HCT116 (cell line): Measurements from ENCODE around the gene CLC. TPM values are rescaled to one million over a fixed set of nuclear protein-coding genes. Genes with fewer than 3 reads are reported as not detected.

ENCODE experiments used
- ATAC-seq: fragments of 200-7000 bp; cut with Tn5 transposase; 2 replicates; pipeline ENCODE4 v1.9.1; 2020; ENCODE audit warnings: mild to moderate bottlenecking, moderate library complexity
- BruUV-seq: library from RNA; stranded (reverse); fragments of 400-500 nt; replicated peaks from 2 replicates; lab custom pipeline; 2021; lab: Mats Ljungman, UMichigan
- CTCF ChIA-PET: fragments of 300-600 bp; sonication (Branson Sonifier 250); formaldehyde crosslinking; loops from one replicate; lab custom pipeline; 2021; ENCODE audit warnings: antibody characterized with exemption; lab: Charles Lee
- POLR2A ChIA-PET: fragments of 300-600, 350-600 bp; sonication (Branson Sonifier 250); formaldehyde crosslinking; loops from one replicate; lab custom pipeline; 2021; ENCODE audit warnings: antibody characterized with exemption; lab: Charles Lee
- RAD21 ChIA-PET, 2 experiments: fragments of 300-600 bp; sonication (Branson Sonifier 250); formaldehyde crosslinking; loops; one replicate each; lab custom pipeline; 2023; ENCODE audit warnings: low total read pairs in 2 of 2; ENCODE audit not compliant: uncharacterized antibody in 2 of 2, unreplicated experiment in 2 of 2, low non-redundant PET in 1 of 2; lab: Charles Lee
- DNase-seq: peaks from one replicate; pipeline ENCODE4 v3.0.0-alpha.2; 2010; ENCODE audit warnings: low read depth, low spot score
- H2AFZ ChIP-seq: fragments of 200-600 bp; shearing (Covaris generic), sonication (generic); 2 replicates; pipeline ENCODE4 v1.6.1; 2017; ENCODE audit warnings: low read depth, mixed run types, mixed read lengths, antibody characterized with exemption, low read length; ENCODE audit not compliant: poor library complexity, severe bottlenecking
- H3K27ac ChIP-seq: 2 replicates; pipeline ENCODE4 v1.5.1; 2012; ENCODE audit warnings: low read depth, low read length
- H3K27me3 ChIP-seq: fragments of 200-600 bp; sonication (generic); 2 replicates; pipeline ENCODE4 v1.6.1; 2016; ENCODE audit warnings: mixed run types, low read length, mixed read lengths; ENCODE audit not compliant: insufficient read depth
- H3K36me3 ChIP-seq, 2 experiments: fragments of 200-500 bp in 1 of 2; fragments of 200-600 bp in 1 of 2; sonication (Bioruptor generic) in 1 of 2; sonication (generic) in 1 of 2; 2 replicates each; pipeline versions ENCODE4 v1.5.1 to v1.6.1; 2014 to 2016; ENCODE audit warnings: low read length in 2 of 2, inconsistent platforms in 1 of 2, mixed read lengths in 1 of 2, mixed run types in 1 of 2; ENCODE audit not compliant: insufficient read depth in 2 of 2, control insufficient read depth in 1 of 2
- H3K4me1 ChIP-seq, 2 experiments: fragments of 200-600 bp in 1 of 2; sonication (generic) in 1 of 2; 2 replicates each; pipeline versions ENCODE4 v1.5.1 to v1.6.1; 2012 to 2017; ENCODE audit warnings: low read length in 2 of 2, inconsistent platforms in 1 of 2, mild to moderate bottlenecking in 1 of 2, mixed read lengths in 1 of 2, mixed run types in 1 of 2, moderate library complexity in 1 of 2; ENCODE audit not compliant: insufficient read depth in 2 of 2, control insufficient read depth in 1 of 2
- H3K4me2 ChIP-seq: fragments of 200-600 bp; sonication (generic); 2 replicates; pipeline ENCODE4 v1.6.1; 2017; ENCODE audit warnings: mixed run types, low read length, mixed read lengths
- H3K4me3 ChIP-seq, 2 experiments: fragments of 200-600 bp in 1 of 2; sonication (generic) in 1 of 2; replicated peaks in 1 of 2; 2 replicates each; pipeline ENCODE4 v1.5.1; 2011 to 2016; ENCODE audit warnings: low read length in 2 of 2, control low read depth in 1 of 2, low read depth in 1 of 2, mild to moderate bottlenecking in 1 of 2, mixed read lengths in 1 of 2, mixed run types in 1 of 2
- H3K79me2 ChIP-seq: fragments of 200-600 bp; sonication (generic); 2 replicates; pipeline ENCODE4 v1.6.1; 2017; ENCODE audit warnings: mild to moderate bottlenecking, mixed run types, low read length, moderate library complexity, mixed read lengths; ENCODE audit not compliant: insufficient read depth
- H3K9ac ChIP-seq: fragments of 200-600 bp; sonication (generic); 2 replicates; pipeline ENCODE4 v1.6.1; 2016; ENCODE audit warnings: low read length, mixed read lengths
- H3K9me2 ChIP-seq: fragments of 200-600 bp; sonication (generic), shearing (Covaris generic); 2 replicates; pipeline ENCODE4 v1.6.1; 2017; ENCODE audit warnings: mixed run types, mild to moderate bottlenecking, moderate library complexity; ENCODE audit not compliant: insufficient read depth
- H3K9me3 ChIP-seq, 2 experiments: fragments of 200-500 bp in 1 of 2; fragments of 200-600 bp in 1 of 2; sonication (Bioruptor generic) in 1 of 2; sonication (generic) in 1 of 2; 2 replicates each; pipeline ENCODE4 v1.6.1; 2014 to 2017; ENCODE audit warnings: low read length in 2 of 2, mixed read lengths in 2 of 2, inconsistent platforms in 1 of 2, low read depth in 1 of 2, mild to moderate bottlenecking in 1 of 2, mixed run types in 1 of 2, moderate library complexity in 1 of 2; ENCODE audit not compliant: control insufficient read depth in 1 of 2, insufficient read depth in 1 of 2
- H4K20me1 ChIP-seq: fragments of 200-600 bp; sonication (generic), shearing (Covaris generic); 2 replicates; pipeline ENCODE4 v1.6.1; 2017; ENCODE audit warnings: mixed run types, mild to moderate bottlenecking, moderate library complexity; ENCODE audit not compliant: insufficient read depth
- CBX3 ChIP-seq: IDR thresholded peaks from 2 replicates; pipeline ENCODE4 v1.6.1; 2012; ENCODE audit warnings: low read depth
- CEBPB ChIP-seq: IDR thresholded peaks from 2 replicates; pipeline ENCODE4 v1.6.1; 2012; ENCODE audit warnings: low read depth
- EGR1 ChIP-seq: IDR thresholded peaks from 2 replicates; pipeline ENCODE4 v1.6.1; 2012; ENCODE audit warnings: low read depth
- EZH2 ChIP-seq: fragments of 200-600 bp; sonication (generic); IDR thresholded peaks from 2 replicates; pipeline ENCODE4 v1.6.1; 2017; ENCODE audit warnings: antibody characterized with exemption, mixed run types
- SP1 ChIP-seq: IDR thresholded peaks from 2 replicates; pipeline ENCODE4 v1.6.1; 2012; ENCODE audit warnings: low read depth
- YY1 ChIP-seq: IDR thresholded peaks from 2 replicates; pipeline ENCODE4 v1.6.1; 2011; ENCODE audit warnings: low read length, low read depth, moderate library complexity, mild to moderate bottlenecking; ENCODE audit not compliant: insufficient replicate concordance; ENCODE audit errors: extremely low read depth
- ZBTB33 ChIP-seq: IDR thresholded peaks from 2 replicates; pipeline ENCODE4 v1.6.1; 2011; ENCODE audit warnings: mild to moderate bottlenecking, low read length, moderate library complexity; ENCODE audit not compliant: insufficient replicate concordance; ENCODE audit errors: extremely low read depth
- ZNF274 ChIP-seq: fragments of 200-500 bp; sonication (Bioruptor generic); IDR thresholded peaks from 2 replicates; pipeline ENCODE4 v1.6.1; 2014; ENCODE audit warnings: mild to moderate bottlenecking, low read depth, low read length, inconsistent platforms
- intact Hi-C: fragments of 100-400 bp; cut with micrococcal nuclease; formaldehyde crosslinking; loops from 2 replicates; pipeline ENCODE4 v1.10.0; 2022
- total RNA-seq: library from RNA; stranded (reverse); gene quantifications from one replicate; pipeline ENCODE4 v1.2.1, GENCODE V29; 2021; ENCODE audit not compliant: unreplicated experiment
- TF ChIP-seq, protein P1 (sequence below), 3 experiments: fragments of 200-600 bp in 1 of 3; sonication (generic) in 1 of 3; IDR thresholded peaks in 2 of 3; conservative IDR thresholded peaks in 1 of 3; 2 replicates each; pipeline ENCODE4 v1.5.1; 2012 to 2017; ENCODE audit warnings: low read depth in 2 of 3, low read length in 2 of 3, antibody characterized with exemption in 1 of 3, borderline replicate concordance in 1 of 3, control low read depth in 1 of 3, mild to moderate bottlenecking in 1 of 3, mixed read lengths in 1 of 3, mixed run types in 1 of 3, moderate library complexity in 1 of 3; ENCODE audit not compliant: insufficient read depth in 1 of 3
- TF ChIP-seq, protein P2 (sequence below): IDR thresholded peaks from 2 replicates; pipeline ENCODE4 v1.6.1; 2012

CLC gene
- total RNA-seq, 1 experiment from 2014 or later, result not detected

DNA sequence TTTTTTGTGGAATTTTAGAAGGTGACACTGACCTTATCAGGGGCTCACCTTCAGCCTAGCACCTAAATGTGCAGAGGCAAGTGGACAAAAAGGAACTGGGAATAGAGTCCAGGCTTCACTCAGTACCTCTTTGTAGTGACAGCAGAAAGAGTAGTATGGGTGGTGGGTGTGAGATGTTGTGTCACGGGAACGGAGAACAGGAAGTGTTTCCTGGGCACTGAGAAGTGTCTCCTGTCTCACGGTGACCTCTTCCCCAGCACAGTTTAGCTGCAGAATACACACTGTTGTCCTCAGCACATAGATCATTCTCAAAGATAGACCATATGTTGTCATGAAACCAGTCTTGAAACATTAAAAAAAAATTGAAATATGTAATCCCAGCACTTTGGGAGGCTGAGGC is 51.1 kb downstream of the CLC start:
- no peak overlapping the region for H3K4me2 ChIP-seq
- H3K79me2 ChIP-seq, result no peaks in the 10 kb centered on the region
- no TSS peak for BruUV-seq
- RAD21 ChIA-PET, result no interaction called here
- intact Hi-C loops, result no loop called here
- H3K36me3 ChIP-seq, result no peaks in the 10 kb centered on the region
- H3K9ac ChIP-seq, result no peak overlapping the region
- H3K27me3 ChIP-seq, result peaks cover 44% of the 10 kb centered on the region
- no peak for DNase-seq
- H3K9me3 ChIP-seq, result no peaks in the 10 kb centered on the region
- CTCF ChIA-PET, result no interaction called here
- TF ChIP-seq CBX3 (no peak), YY1 (no peak), SP1 (no peak), EZH2 (no peak), ZBTB33 (no peak), CEBPB (no peak), EGR1 (no peak), ZNF274 (no peak)
- TF ChIP-seq, protein P1, sequence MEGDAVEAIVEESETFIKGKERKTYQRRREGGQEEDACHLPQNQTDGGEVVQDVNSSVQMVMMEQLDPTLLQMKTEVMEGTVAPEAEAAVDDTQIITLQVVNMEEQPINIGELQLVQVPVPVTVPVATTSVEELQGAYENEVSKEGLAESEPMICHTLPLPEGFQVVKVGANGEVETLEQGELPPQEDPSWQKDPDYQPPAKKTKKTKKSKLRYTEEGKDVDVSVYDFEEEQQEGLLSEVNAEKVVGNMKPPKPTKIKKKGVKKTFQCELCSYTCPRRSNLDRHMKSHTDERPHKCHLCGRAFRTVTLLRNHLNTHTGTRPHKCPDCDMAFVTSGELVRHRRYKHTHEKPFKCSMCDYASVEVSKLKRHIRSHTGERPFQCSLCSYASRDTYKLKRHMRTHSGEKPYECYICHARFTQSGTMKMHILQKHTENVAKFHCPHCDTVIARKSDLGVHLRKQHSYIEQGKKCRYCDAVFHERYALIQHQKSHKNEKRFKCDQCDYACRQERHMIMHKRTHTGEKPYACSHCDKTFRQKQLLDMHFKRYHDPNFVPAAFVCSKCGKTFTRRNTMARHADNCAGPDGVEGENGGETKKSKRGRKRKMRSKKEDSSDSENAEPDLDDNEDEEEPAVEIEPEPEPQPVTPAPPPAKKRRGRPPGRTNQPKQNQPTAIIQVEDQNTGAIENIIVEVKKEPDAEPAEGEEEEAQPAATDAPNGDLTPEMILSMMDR (IDR thresholded peaks at IDR 0.05 in 2 of 3, conservative IDR thresholded peaks at IDR 0.05 in 1 of 3; ENCODE audit: borderline replicate concordance in 1 of 3, insufficient read depth in 1 of 3, low read depth in 2 of 3, low read length in 2 of 3), result no peak
- TF ChIP-seq, protein P2, sequence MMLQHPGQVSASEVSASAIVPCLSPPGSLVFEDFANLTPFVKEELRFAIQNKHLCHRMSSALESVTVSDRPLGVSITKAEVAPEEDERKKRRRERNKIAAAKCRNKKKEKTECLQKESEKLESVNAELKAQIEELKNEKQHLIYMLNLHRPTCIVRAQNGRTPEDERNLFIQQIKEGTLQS, result no peak
- no peak overlapping the region for H3K27ac ChIP-seq
- no peaks in the 10 kb centered on the region for H3K4me1 ChIP-seq
- no peaks in the 10 kb centered on the region for H4K20me1 ChIP-seq
- no peaks in the 10 kb centered on the region for H3K9me2 ChIP-seq
- ATAC-seq, result no peak
- H3K4me3 ChIP-seq, result no peak overlapping the region
- no peak overlapping the region for H2AFZ ChIP-seq
- POLR2A ChIA-PET, result no interaction called here
